ENCODE data around the gene SDS.

The SDS gene

GRCh38 chr12:113361574-113362370, 41.9 kb downstream of the SDS start:
- ATAC-seq, result no peak
- peak; percentile 90 for TF ChIP-seq ZNF70 (CRISPR knock-in tag; IDR thresholded peaks at IDR 0.05)
- TF ChIP-seq TOX (CRISPR knock-in tag; IDR thresholded peaks at IDR 0.05; ENCODE audit: borderline replicate concordance), result no peak

- TF ChIP-seq CSDC2 (CRISPR knock-in tag; IDR thresholded peaks at IDR 0.05) (no peak), TCF4 (CRISPR knock-in tag; IDR thresholded peaks at IDR 0.05; ENCODE audit: borderline replicate concordance) (no peak), ESRRG (CRISPR knock-in tag; IDR thresholded peaks at IDR 0.05) (no peak), CREB5 (CRISPR knock-in tag; IDR thresholded peaks at IDR 0.05; ENCODE audit: low read depth) (no peak), PATZ1 (CRISPR knock-in tag; IDR thresholded peaks at IDR 0.05; ENCODE audit: borderline replicate concordance) (no peak), ZC3H10 (CRISPR knock-in tag; IDR thresholded peaks at IDR 0.05) (no peak), TSHZ2 (CRISPR knock-in tag; IDR thresholded peaks at IDR 0.05) (no peak), RARB (CRISPR knock-in tag; IDR thresholded peaks at IDR 0.05) (no peak), ZNF8 (CRISPR knock-in tag; IDR thresholded peaks at IDR 0.05) (no peak), ZFP30 (CRISPR knock-in tag; IDR thresholded peaks at IDR 0.05) (no peak), ZNF70 (CRISPR knock-in tag; IDR thresholded peaks at IDR 0.05) (no peak), CSRNP3 (CRISPR knock-in tag; IDR thresholded peaks at IDR 0.05) (no peak), ZNF565 (CRISPR knock-in tag; conservative IDR thresholded peaks at IDR 0.05; ENCODE audit: low read depth) (no peak), ARNTL (CRISPR knock-in tag; IDR thresholded peaks at IDR 0.05; ENCODE audit: borderline replicate concordance, low read depth) (no peak), ISL1 (CRISPR knock-in tag; IDR thresholded peaks at IDR 0.05) (no peak), ZFP3 (CRISPR knock-in tag; IDR thresholded peaks at IDR 0.05) (no peak), PPARA (CRISPR knock-in tag; IDR thresholded peaks at IDR 0.05; ENCODE audit: borderline replicate concordance) (no peak), BACH2 (CRISPR knock-in tag; IDR thresholded peaks at IDR 0.05; ENCODE audit: borderline replicate concordance) (no peak), OSR1 (CRISPR knock-in tag; IDR thresholded peaks at IDR 0.05) (no peak)
- peak; percentile 5; the same call in 2 of the 3 replicates for ATAC-seq
Observed at GRCh38 chr12:113359939-113360748, 43.5 kb downstream of the SDS start.

- TF ChIP-seq TCF4 (CRISPR knock-in tag; IDR thresholded peaks at IDR 0.05; ENCODE audit: borderline replicate concordance) (no peak), RARB (CRISPR knock-in tag; IDR thresholded peaks at IDR 0.05) (no peak), ZNF70 (CRISPR knock-in tag; IDR thresholded peaks at IDR 0.05) (no peak), ZNF565 (CRISPR knock-in tag; conservative IDR thresholded peaks at IDR 0.05; ENCODE audit: low read depth) (no peak), GLIS3 (CRISPR knock-in tag; IDR thresholded peaks at IDR 0.05) (no peak), TOX (CRISPR knock-in tag; IDR thresholded peaks at IDR 0.05; ENCODE audit: borderline replicate concordance) (no peak), PPARA (CRISPR knock-in tag; IDR thresholded peaks at IDR 0.05; ENCODE audit: borderline replicate concordance) (no peak), POU6F1 (CRISPR knock-in tag; IDR thresholded peaks at IDR 0.05; ENCODE audit: borderline replicate concordance, low read depth) (no peak), OSR1 (CRISPR knock-in tag; IDR thresholded peaks at IDR 0.05) (no peak), ESRRG (CRISPR knock-in tag; IDR thresholded peaks at IDR 0.05) (no peak)
- ATAC-seq, result peak; percentile 20
Observed at GRCh38 chr12:113359133-113359938, 44.4 kb downstream of the SDS start.
